SU-DHL-6 (cell line): ENCODE results near the gene ACADM.

Experiments used
- H2AFZ ChIP-seq: fragments of 200-600 bp; sonication (generic); 2 replicates; pipeline ENCODE4 v1.6.1; 2014; ENCODE audit warnings: low read depth, mild to moderate bottlenecking, moderate library complexity, mixed read lengths, antibody characterized with exemption, low read length; ENCODE audit not compliant: severe bottlenecking
- H3F3A ChIP-seq: fragments of 200-600 bp; shearing (Covaris generic); 2 replicates; pipeline ENCODE4 v1.6.0; 2016; ENCODE audit warnings: antibody characterized with exemption, mild to moderate bottlenecking; ENCODE audit not compliant: insufficient read depth
- H3K27ac ChIP-seq: fragments of 200-600 bp; sonication (generic); 2 replicates; pipeline ENCODE4 v1.5.1; 2016; ENCODE audit warnings: low read depth, mild to moderate bottlenecking, low read length, moderate library complexity, mixed read lengths
- H3K27me3 ChIP-seq: fragments of 200-600 bp; sonication (generic), shearing (Covaris generic); 2 replicates; pipeline ENCODE4 v1.6.0; 2014; ENCODE audit warnings: mild to moderate bottlenecking, low read length
- H3K36me3 ChIP-seq: fragments of 200-600 bp; sonication (generic); 2 replicates; pipeline ENCODE4 v1.6.1; 2014; ENCODE audit warnings: mild to moderate bottlenecking, low read length, mixed read lengths
- H3K4me2 ChIP-seq: fragments of 300-600, 200-600 bp; shearing (Covaris generic), sonication (generic); 2 replicates; pipeline ENCODE4 v1.6.0; 2014; ENCODE audit warnings: low read length, low read depth, mild to moderate bottlenecking; ENCODE audit not compliant: poor library complexity, severe bottlenecking
- H3K4me3 ChIP-seq: fragments of 200-600 bp; sonication (generic); 2 replicates; pipeline ENCODE4 v1.5.1; 2014; ENCODE audit warnings: antibody characterized with exemption, low read length, mild to moderate bottlenecking, mixed read lengths; ENCODE audit not compliant: insufficient read depth, poor library complexity, severe bottlenecking
- H3K79me2 ChIP-seq: fragments of 200-600 bp; sonication (generic); 2 replicates; pipeline ENCODE4 v1.6.1; 2014; ENCODE audit warnings: mild to moderate bottlenecking, low read length, moderate library complexity; ENCODE audit not compliant: insufficient read depth
- H3K9ac ChIP-seq: fragments of 200-600 bp; sonication (generic); 2 replicates; pipeline ENCODE4 v1.7.0; 2014; ENCODE audit warnings: mild to moderate bottlenecking, low read length
- H3K9me2 ChIP-seq: fragments of 200-600 bp; sonication (generic); replicated peaks from 2 replicates; pipeline ENCODE4 v1.6.1; 2014; ENCODE audit warnings: low read length; ENCODE audit not compliant: insufficient read depth
- H3K9me3 ChIP-seq: fragments of 200-600 bp; sonication (generic); 2 replicates; pipeline ENCODE4 v1.6.1; 2014; ENCODE audit warnings: low read length, mixed read lengths; ENCODE audit not compliant: insufficient read depth
- H4K20me1 ChIP-seq: fragments of 200-600 bp; sonication (generic); 2 replicates; pipeline ENCODE4 v1.6.1; 2014; ENCODE audit warnings: low read depth, mild to moderate bottlenecking, antibody characterized with exemption, low read length, moderate library complexity, mixed read lengths
- CTCF ChIP-seq: fragments of 200-600 bp; sonication (generic); IDR thresholded peaks from one replicate; pipeline ENCODE4 v1.5.1; 2017; ENCODE audit warnings: antibody characterized with exemption, mild to moderate bottlenecking, low read length, moderate library complexity; ENCODE audit not compliant: insufficient read depth, poor library complexity, severe bottlenecking
- EZH2phosphoT487 ChIP-seq: fragments of 200-600 bp; sonication (generic), shearing (Covaris generic); conservative IDR thresholded peaks from 2 replicates; pipeline ENCODE4 v1.6.1; 2018; ENCODE audit warnings: mild to moderate bottlenecking, antibody characterized with exemption, low read length, moderate library complexity, mixed read lengths

ACADM gene

GRCh38 chr1:75764057-75764655 lies 39.6 kb downstream of the ACADM start:
- H3K27ac ChIP-seq = no peak overlapping the region
- H3K9me3 ChIP-seq = no peaks in the 10 kb centered on the region
- peaks cover 31% of the 10 kb centered on the region for H3K36me3 ChIP-seq
- H2AFZ ChIP-seq = no peak overlapping the region
- no peaks in the 10 kb centered on the region for H3K79me2 ChIP-seq
- H3K9ac ChIP-seq = no peak overlapping the region
- H3K4me3 ChIP-seq = no peak overlapping the region
- peaks cover 5% of the 10 kb centered on the region; the same call in 1 of the 2 replicates for H4K20me1 ChIP-seq
- no peaks in the 10 kb centered on the region for H3K9me2 ChIP-seq
- TF ChIP-seq EZH2phosphoT487 (no peak), CTCF (no peak)
- peaks cover 45% of the 10 kb centered on the region for H3F3A ChIP-seq
- H3K27me3 ChIP-seq = no peaks in the 10 kb centered on the region
- H3K4me2 ChIP-seq = no peak overlapping the region

- Histone ChIP-seq H3K4me3 (no peak overlapping the region), H3K9me2 (no peaks in the 10 kb centered on the region), H3K9ac (no peak overlapping the region), H3K4me2 (no peak overlapping the region), H3K79me2 (no peaks in the 10 kb centered on the region), H4K20me1 (peaks cover 5% of the 10 kb centered on the region; the same call in 1 of the 2 replicates), H3K9me3 (no peaks in the 10 kb centered on the region), H3K27me3 (no peaks in the 10 kb centered on the region), H3F3A (peaks cover 40% of the 10 kb centered on the region), H3K36me3 (peaks cover 28% of the 10 kb centered on the region), H3K27ac (no peak overlapping the region), H2AFZ (no peak overlapping the region)
- no peak for TF ChIP-seq EZH2phosphoT487
- no peak for TF ChIP-seq CTCF
Measured at GRCh38 chr1:75765697-75766355, 41.3 kb downstream of the ACADM start.

DNA sequence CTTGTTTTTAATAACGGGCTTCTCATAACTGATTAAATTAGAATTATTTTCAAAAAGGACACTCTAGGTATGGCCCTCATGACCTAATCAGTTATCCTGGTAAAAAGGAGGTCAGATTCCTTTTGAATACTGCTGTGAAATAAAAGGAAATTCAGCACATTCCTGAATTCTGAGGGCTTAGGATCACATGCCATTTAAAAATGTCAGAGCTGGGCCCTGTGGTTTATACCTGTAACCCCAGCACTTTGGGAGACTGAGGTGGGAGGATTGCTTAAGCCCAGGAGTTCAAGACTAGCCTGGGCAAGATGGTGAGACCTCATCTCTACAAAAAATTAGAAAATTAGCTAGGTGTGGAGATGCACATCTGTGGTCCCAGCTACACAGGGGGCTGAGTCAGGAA lies 43.5 kb downstream of the ACADM start:
- no peak overlapping the region for H3K9ac ChIP-seq
- TF ChIP-seq CTCF (no peak), EZH2phosphoT487 (no peak)

More for the DNA sequence above, 43.5 kb downstream of the ACADM start:
- Histone ChIP-seq H3F3A (peaks cover 19% of the 10 kb centered on the region; the same call in 1 of the 2 replicates), H3K9me2 (no peaks in the 10 kb centered on the region), H3K9me3 (no peaks in the 10 kb centered on the region), H2AFZ (no peak overlapping the region), H3K27ac (no peak overlapping the region), H3K4me2 (no peak overlapping the region), H3K79me2 (no peaks in the 10 kb centered on the region), H4K20me1 (no peaks in the 10 kb centered on the region; the same call in 1 of the 2 replicates), H3K36me3 (peaks cover 8% of the 10 kb centered on the region; the same call in 1 of the 2 replicates), H3K27me3 (no peaks in the 10 kb centered on the region), H3K4me3 (no peak overlapping the region)
